Hair follicle dermal papilla cell (primary cell): ENCODE measurements around the gene P2RX5. TPM values are rescaled to one million over a fixed set of nuclear protein-coding genes. Genes with fewer than 3 reads are reported as not detected.

Experiments used
- total RNA-seq: library from RNA; depleted of rRNA; stranded (reverse); fragments of >200 nt; gene quantifications from 2 replicates; pipeline ENCODE4 v1.2.3, GENCODE V29; 2012

Gene P2RX5
- total RNA-seq = not detected in 2 replicates

GRCh38 chr17:3695723-3696411 lies at the start of gene P2RX5:
TSS of gene P2RX5 (minus strand) at chr17:3696155. CDS start at chr17:3696005, 150 bp downstream.

DNA sequence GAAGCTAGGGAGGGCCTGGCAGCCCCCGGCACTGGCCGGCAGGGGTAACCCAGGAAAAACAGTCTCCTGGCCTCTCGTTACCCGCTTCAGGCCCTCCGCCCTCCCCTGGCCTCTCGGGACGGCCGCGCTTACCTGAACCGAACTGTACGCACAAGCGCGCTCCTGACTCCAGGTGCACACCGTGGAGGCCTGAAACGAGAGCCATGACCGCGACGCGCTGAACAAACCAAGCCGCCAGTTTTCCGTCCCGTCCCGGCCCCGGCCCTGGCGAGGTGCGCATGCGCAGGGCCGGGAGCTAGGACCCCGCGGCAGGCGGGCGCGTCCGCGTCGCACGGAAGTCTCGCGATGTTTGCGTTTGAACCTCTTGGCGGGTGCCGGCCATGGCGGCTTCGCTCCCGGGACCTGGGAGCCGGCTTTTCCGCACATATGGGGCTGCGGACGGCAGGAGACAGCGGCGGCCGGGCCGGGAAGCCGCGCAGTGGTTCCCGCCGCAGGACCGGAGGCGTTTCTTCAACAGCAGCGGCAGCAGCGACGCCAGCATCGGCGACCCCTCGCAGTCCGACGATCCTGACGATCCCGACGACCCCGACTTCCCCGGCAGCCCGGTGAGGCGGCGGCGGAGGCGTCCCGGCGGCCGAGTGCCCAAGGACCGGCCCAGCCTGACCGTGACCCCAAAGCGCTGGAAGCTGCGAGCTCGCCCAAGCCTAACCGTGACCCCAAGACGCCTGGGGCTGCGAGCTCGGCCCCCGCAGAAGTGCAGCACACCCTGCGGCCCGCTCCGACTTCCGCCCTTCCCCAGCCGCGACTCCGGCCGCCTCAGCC lies 27.8 kb upstream of the P2RX5 start, which contains the start of gene HASPIN:
Gene HASPIN (plus strand): TSS at position 348 of the 822 bp plus-strand sequence. CDS start 33 bp downstream, at position 381.

GRCh38 chr17:3668279-3669084 lies 27.5 kb downstream of the P2RX5 start, which contains the start of the genes EMC6 and TAX1BP3:
TSS of gene EMC6 (plus strand) at chr17:3668812. CDS start at chr17:3669147, 335 bp downstream.
TSS of gene TAX1BP3 (minus strand) at chr17:3668578. CDS start at chr17:3668526, 52 bp downstream.

DNA sequence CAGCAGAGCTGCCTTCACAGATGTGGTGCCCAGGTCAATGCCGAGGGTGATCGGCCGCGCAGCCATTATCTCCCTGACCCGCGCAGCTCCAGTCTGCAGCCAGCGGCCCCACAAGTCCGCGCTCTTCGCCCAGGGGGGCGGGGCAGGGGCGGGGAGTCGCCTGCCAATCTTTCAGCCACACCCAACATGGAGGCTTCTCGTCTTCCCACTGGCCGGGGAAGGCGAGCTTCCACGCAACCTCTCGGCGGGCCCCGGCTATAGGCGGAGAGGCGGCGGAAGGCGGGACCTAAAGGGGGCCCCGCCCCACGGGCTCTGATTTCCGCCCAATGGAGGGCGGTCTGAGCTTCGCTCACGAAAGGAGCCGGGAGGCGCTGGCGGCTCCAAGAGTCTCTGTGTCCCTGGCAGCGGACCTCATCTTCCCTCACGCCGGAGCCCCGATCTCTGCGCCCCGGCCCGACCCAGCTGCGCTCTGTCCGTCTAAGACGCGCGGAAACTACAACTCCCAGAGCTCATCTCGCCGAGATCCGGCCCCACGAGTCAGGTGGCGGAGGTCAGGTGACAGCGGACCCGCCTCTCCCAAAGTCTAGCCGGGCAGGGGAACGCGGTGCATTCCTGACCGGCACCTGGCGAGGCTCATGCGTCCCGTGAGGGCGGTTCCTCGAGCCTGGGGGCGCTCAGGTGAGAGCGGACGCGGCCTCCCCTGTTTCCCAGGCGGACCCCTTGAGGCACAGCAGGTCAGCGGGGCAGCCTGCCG lies 59.6 kb downstream of the P2RX5 start, which contains the start of the genes CTNS and SHPK:
Gene CTNS (plus strand): TSS at position 607 of the 754 bp plus-strand sequence. CDS start 3,447 bp downstream, outside the sequence.
Gene SHPK (minus strand): TSS at position 97 of the 754 bp plus-strand sequence. CDS start 31 bp downstream, at position 66.

Other genes starting within 250 kb of the P2RX5 start
- 0.49 and 0.85 TPM in 2 replicates for gene SPATA22, start 224.3 kb downstream of the P2RX5 start, total RNA-seq
- gene ASPA, start 220.2 kb downstream of the P2RX5 start, total RNA-seq = 0.16 and 1.6 TPM in 2 replicates
- 0.73 and 0.81 TPM in 2 replicates for gene TRPV3, start 138.3 kb downstream of the P2RX5 start, total RNA-seq
- gene TRPV1, start 86.7 kb downstream of the P2RX5 start, total RNA-seq = 1.6 and 1.9 TPM in 2 replicates
- 9.2 and 11.8 TPM in 2 replicates for gene SHPK, start 59.9 kb downstream of the P2RX5 start, total RNA-seq
- gene CTNS, start 59.4 kb downstream of the P2RX5 start, total RNA-seq = 18.8 and 22.2 TPM in 2 replicates
- gene TAX1BP3, start 27.6 kb downstream of the P2RX5 start, total RNA-seq = 160 and 202 TPM in 2 replicates
- 6.6 and 10.2 TPM in 2 replicates for gene EMC6, start 27.3 kb downstream of the P2RX5 start, total RNA-seq
- 0.97 and 1.1 TPM in 2 replicates for gene HASPIN, start 27.7 kb upstream of the P2RX5 start, total RNA-seq
- gene ITGAE, start 105.0 kb upstream of the P2RX5 start, total RNA-seq = 10.2 and 11.4 TPM in 2 replicates
- gene NCBP3, start 150.1 kb upstream of the P2RX5 start, total RNA-seq = 21.9 and 23.9 TPM in 2 replicates
- 2.9 and 4.1 TPM in 2 replicates for gene CAMKK1, start 196.9 kb upstream of the P2RX5 start, total RNA-seq
- not detected in 2 replicates for gene P2RX1, start 220.3 kb upstream of the P2RX5 start, total RNA-seq